K562 (cell line): ENCODE results near the gene ANAPC10. TPM values are rescaled to one million over a fixed set of nuclear protein-coding genes. Genes with fewer than 3 reads are reported as not detected.

ENCODE experiments used
- ADNP ChIP-seq: fragments of 200-800 bp; sonication (Bioruptor generic); IDR thresholded peaks from 2 replicates; pipeline ENCODE4 v1.6.1; 2016; ENCODE audit warnings: missing genetic modification characterization, missing compliant biosample characterization
- ARNT ChIP-seq, 2 experiments: fragments of 450-650 bp; IDR thresholded peaks; 2 replicates each; pipeline ENCODE4 v1.6.1; 2016; ENCODE audit warnings: mild to moderate bottlenecking in 1 of 2
- BRCA1 ChIP-seq, 2 experiments: fragments of 450-650 bp in 1 of 2; sonication (generic) in 1 of 2; formaldehyde crosslinking in 1 of 2; IDR thresholded peaks; 2 replicates each; pipeline versions ENCODE4 v1.5.0 to v1.6.1; 2017 to 2020; ENCODE audit warnings: mild to moderate bottlenecking in 1 of 2, missing genetic modification reagents in 1 of 2
- CHCHD3 ChIP-seq: fragments of 250-450 bp; sonication (Bioruptor Pico); IDR thresholded peaks from 2 replicates; pipeline ENCODE4 v2.1.2; 2022; ENCODE audit warnings: mild to moderate bottlenecking
- CLOCK ChIP-seq: fragments of 250-450 bp; sonication (Bioruptor Pico); IDR thresholded peaks from 2 replicates; pipeline ENCODE4 v1.4.0; 2020; ENCODE audit warnings: mild to moderate bottlenecking, moderate library complexity, borderline replicate concordance
- ERF ChIP-seq: fragments of 450-650 bp; formaldehyde crosslinking; IDR thresholded peaks from 2 replicates; pipeline ENCODE4 v1.4.0; 2020; ENCODE audit warnings: mild to moderate bottlenecking, mixed read lengths
- HNRNPLL ChIP-seq: fragments of 200-400 bp; formaldehyde crosslinking; IDR thresholded peaks from 2 replicates; pipeline ENCODE4 v1.6.1; 2017; ENCODE audit warnings: low read length, low read depth, mild to moderate bottlenecking; ENCODE audit not compliant: poor library complexity, severe bottlenecking
- HOXB6 ChIP-seq: fragments of 250-450 bp; sonication (Bioruptor Pico); IDR thresholded peaks from 2 replicates; pipeline ENCODE4 v1.5.1; 2022; ENCODE audit warnings: mild to moderate bottlenecking, borderline replicate concordance
- ID3 ChIP-seq, 2 experiments: fragments of 250-450 bp in 1 of 2; fragments of 450-650 bp in 1 of 2; sonication (Bioruptor Pico) in 1 of 2; IDR thresholded peaks; 2 replicates each; pipeline versions ENCODE4 v1.6.1 to v1.8.0; 2016 to 2021; ENCODE audit warnings: mild to moderate bottlenecking in 2 of 2, moderate library complexity in 2 of 2, missing compliant biosample characterization in 1 of 2, missing genetic modification characterization in 1 of 2
- IFI16 ChIP-seq: fragments of 250-450 bp; sonication (Bioruptor Pico); IDR thresholded peaks from 2 replicates; pipeline ENCODE4 v2.1.2; 2022; ENCODE audit warnings: mild to moderate bottlenecking, inconsistent platforms
- MAFF ChIP-seq: IDR thresholded peaks from 2 replicates; pipeline ENCODE4 v1.6.1; 2012; ENCODE audit warnings: low read length, improper control_type of control experiment
- MAFK ChIP-seq: IDR thresholded peaks from 2 replicates; pipeline ENCODE4 v1.6.1; 2011; ENCODE audit warnings: low read length, improper control_type of control experiment
- RBM25 ChIP-seq: fragments of 200-400 bp; formaldehyde crosslinking; IDR thresholded peaks from 2 replicates; pipeline ENCODE4 v1.6.1; 2018; ENCODE audit warnings: low read length, low read depth, moderate library complexity; ENCODE audit not compliant: severe bottlenecking
- SETDB1 ChIP-seq: IDR thresholded peaks from one replicate; pipeline ENCODE4 v1.6.1; 2012; ENCODE audit warnings: low read length, control low read depth, inconsistent platforms
- SIN3B ChIP-seq: fragments of 450-650 bp; IDR thresholded peaks from 2 replicates; pipeline ENCODE4 v1.6.1; 2017; ENCODE audit warnings: low read depth, mild to moderate bottlenecking, moderate library complexity
- SUPT5H ChIP-seq: fragments of 450-650 bp; IDR thresholded peaks from 2 replicates; pipeline ENCODE4 v1.6.1; 2016
- ZNF24 ChIP-seq: fragments of 450-650 bp; IDR thresholded peaks from 2 replicates; pipeline ENCODE4 v1.6.1; 2016
- ZNF384 ChIP-seq: IDR thresholded peaks from 2 replicates; pipeline ENCODE4 v1.6.1; 2012; ENCODE audit warnings: low read depth, low read length, improper control_type of control experiment
- polyA plus RNA-seq, 8 experiments: library from polyadenylated mRNA; depleted of rRNA in 4 of 8; stranded (reverse) in 5 of 8; unstranded in 3 of 8; fragments of >200 nt; fragmentation: Nextera tagmentation in 2 of 8; fragmentation: Illumina TruSeq in 1 of 8; extraction: Ambion mirVana in 2 of 8; extraction: Trizol in 1 of 8; gene quantifications; 2 replicates each; pipeline versions ENCODE4 v1.2.1 to v1.2.3, GENCODE V29; 2011 to 2014; ENCODE audit warnings: inconsistent platforms in 1 of 8, missing spikeins in 1 of 8
- total RNA-seq, 7 experiments: library from RNA; depleted of rRNA in 6 of 7; stranded (reverse); fragments of >200 nt in 6 of 7; fragmentation: Illumina TruSeq in 2 of 7; extraction: Trizol in 2 of 7; gene quantifications; 2 replicates each; pipeline versions ENCODE4 v1.2.1 to v1.2.3, GENCODE V29; 2011 to 2021; ENCODE audit warnings: low replicate concordance in 1 of 7

Gene ANAPC10
- total and polyA plus RNA-seq, 9 of the 15 experiments (the other 6 are each of a cell fraction or from before 2014, with no cell fraction given): 31.0 to 96.2 (median 60.3) TPM

DNA sequence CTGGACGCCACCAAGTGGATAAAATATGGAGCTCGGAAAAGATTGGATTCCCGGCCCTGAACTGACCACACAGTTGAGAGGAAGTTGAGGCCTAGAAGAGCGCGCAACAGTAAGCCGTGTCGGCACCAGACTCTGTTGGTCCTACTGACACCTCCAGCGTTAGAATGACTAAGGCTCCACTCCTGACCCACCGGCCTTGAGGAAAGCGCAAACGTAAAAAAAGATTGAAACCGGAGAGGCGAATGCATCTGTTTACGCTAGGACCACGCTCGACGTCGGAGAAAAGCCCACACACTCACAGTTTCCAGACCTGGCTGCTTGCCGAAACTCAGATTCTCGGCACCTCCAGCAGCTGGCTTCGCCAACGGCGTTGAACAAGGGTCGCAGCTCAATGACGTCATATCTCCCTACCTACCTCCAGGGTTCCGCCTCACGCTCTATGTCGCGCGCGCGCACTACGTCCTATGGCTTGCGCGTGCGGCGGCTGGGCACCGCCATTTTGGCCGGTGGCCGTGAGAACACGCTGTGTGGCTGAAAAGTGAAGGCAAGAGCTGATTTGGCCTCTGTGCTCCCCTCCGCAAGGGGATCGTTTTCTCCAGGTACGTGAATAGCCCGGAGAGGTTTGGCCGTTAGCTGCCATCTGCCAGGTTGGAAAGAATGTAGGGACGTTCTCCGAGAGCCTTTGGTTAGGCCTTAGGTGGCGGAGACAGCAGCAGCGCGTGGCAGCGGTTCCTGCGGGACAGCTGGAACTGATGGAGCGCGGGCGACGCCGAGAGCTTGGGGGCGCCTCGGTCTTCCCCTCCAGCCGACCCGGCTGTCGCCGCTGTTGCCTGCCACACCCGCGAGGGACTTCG is at the start of gene ANAPC10, which contains the start of gene ABCE1 (continued):
- no peak for TF ChIP-seq CLOCK (CRISPR knock-in tag)
- peak; percentile 13 to 60; a peak in 2 of 4 replicates for TF ChIP-seq ARNT (IDR thresholded peaks at IDR 0.05)
- TF ChIP-seq HOXB6: no peak
- TF ChIP-seq IFI16 (CRISPR knock-in tag): no peak
- no peak for TF ChIP-seq ADNP (tag)
- peak; percentile 89 for TF ChIP-seq HNRNPLL
- no peak for TF ChIP-seq RBM25
- TF ChIP-seq ZNF384: no peak
- TF ChIP-seq ERF (CRISPR knock-in tag): peak; percentile 69; the same call in 1 of the 2 replicates
- no peak for TF ChIP-seq MAFK
- TF ChIP-seq CHCHD3: 0 out of 2 replicates have a peak, but pooled peaks have one; percentile 48
- TF ChIP-seq ID3 (CRISPR knock-in tag; IDR thresholded peaks at IDR 0.05): no peak
- 0 out of 2 replicates have a peak, but pooled peaks have one; percentile 64 for TF ChIP-seq ID3 (tag; IDR thresholded peaks at IDR 0.05)
- TF ChIP-seq SETDB1: no peak
- TF ChIP-seq MAFF: no peak
- 0 out of 2 replicates have a peak, but pooled peaks have one; percentile 26 for TF ChIP-seq ZNF24
- peak; percentile 90 for TF ChIP-seq SUPT5H
- no peak for TF ChIP-seq BRCA1 (IDR thresholded peaks at IDR 0.05)
- TF ChIP-seq BRCA1 (CRISPR knock-in tag; IDR thresholded peaks at IDR 0.05): no peak
- TF ChIP-seq SIN3B: peak; percentile 79; the same call in 1 of the 2 replicates
